ENCODE measurements around the gene CDYL2. TPM values are rescaled to one million over a fixed set of nuclear protein-coding genes. Genes with fewer than 3 reads are reported as not detected.

CDYL2 gene
- total RNA-seq, 3 donors from 2014 or later = 6.4 to 12.1 (median 10.7) TPM

GRCh38 chr16:80616362-80616761 lies 188.0 kb downstream of the CDYL2 start:
- Histone ChIP-seq H3K27me3 (no peaks in the 10 kb centered on the region), H3K27ac (no peak overlapping the region), H3K4me3 (no peak overlapping the region), H3K36me3 (no peaks in the 10 kb centered on the region), H3K4me1 (peaks cover 0 to 5% of the 10 kb centered on the region in 2 donors), H3K9me3 (no peaks in the 10 kb centered on the region)
- intact Hi-C loops (cut with DNase I; ENCODE audit: low total_unique reads) = no loop called here
- TF ChIP-seq CTCF (IDR thresholded peaks at IDR 0.05) (no peak), POLR2AphosphoS5 (IDR thresholded peaks at IDR 0.05) (no peak), POLR2A (IDR thresholded peaks at IDR 0.05) (no peak)
- no peak for DNase-seq (ENCODE audit: low spot score in 2 of 2)

- no peaks in the 10 kb centered on the region for H3K36me3 ChIP-seq
- H3K4me3 ChIP-seq = no peak overlapping the region
- peak overlapping the region in 1 of 2 donors; percentile 25 for H3K27ac ChIP-seq
- H3K9me3 ChIP-seq = no peaks in the 10 kb centered on the region
- DNase-seq (ENCODE audit: low spot score in 2 of 2) = no peak
- peaks cover 0 to 5% of the 10 kb centered on the region in 2 donors for H3K4me1 ChIP-seq
- intact Hi-C loops (cut with DNase I; ENCODE audit: low total_unique reads) = no loop called here
- no peaks in the 10 kb centered on the region for H3K27me3 ChIP-seq
- TF ChIP-seq POLR2A (IDR thresholded peaks at IDR 0.05) = no peak
- no peak for TF ChIP-seq POLR2AphosphoS5 (IDR thresholded peaks at IDR 0.05)
- no peak for TF ChIP-seq CTCF (IDR thresholded peaks at IDR 0.05)
Observed at GRCh38 chr16:80615735-80616134, 188.7 kb downstream of the CDYL2 start.

GRCh38 chr16:80614908-80615671 lies 189.3 kb downstream of the CDYL2 start:
- intact Hi-C loops (cut with DNase I; ENCODE audit: low total_unique reads) = loop anchor here (5.0 kb wide), 1 partner anchor 227 kb away; no protein-coding TSS in a partner anchor
- Histone ChIP-seq H3K9me3 (no peaks in the 10 kb centered on the region), H3K27me3 (no peaks in the 10 kb centered on the region), H3K4me1 (peaks cover 0 to 5% of the 10 kb centered on the region in 2 donors), H3K4me3 (no peak overlapping the region), H3K27ac (peak overlapping the region in 1 of 2 donors; percentile 21), H3K36me3 (no peaks in the 10 kb centered on the region)
- TF ChIP-seq POLR2AphosphoS5 (IDR thresholded peaks at IDR 0.05) = no peak
- no peak for TF ChIP-seq POLR2A (IDR thresholded peaks at IDR 0.05)
- peak in 2 of 3 donors; percentile 19 to 25 for TF ChIP-seq CTCF (IDR thresholded peaks at IDR 0.05)
- no peak for DNase-seq (ENCODE audit: low spot score in 2 of 2)

- Histone ChIP-seq H3K27me3 (no peaks in the 10 kb centered on the region), H3K27ac (no peak overlapping the region), H3K4me1 (peaks cover 0 to 5% of the 10 kb centered on the region in 2 donors), H3K9me3 (no peaks in the 10 kb centered on the region), H3K4me3 (no peak overlapping the region), H3K36me3 (no peaks in the 10 kb centered on the region)
- TF ChIP-seq POLR2A (IDR thresholded peaks at IDR 0.05) (no peak), CTCF (IDR thresholded peaks at IDR 0.05) (no peak), POLR2AphosphoS5 (IDR thresholded peaks at IDR 0.05) (no peak)
- no peak for DNase-seq (ENCODE audit: low spot score in 2 of 2)
- intact Hi-C loops (cut with DNase I; ENCODE audit: low total_unique reads) = loop anchor here (5.0 kb wide), 1 partner anchor 230 kb away; no protein-coding TSS in a partner anchor
Observed at GRCh38 chr16:80612461-80613017, 191.9 kb downstream of the CDYL2 start.

GRCh38 chr16:80611930-80612327 lies 192.5 kb downstream of the CDYL2 start:
- no peak for DNase-seq (ENCODE audit: low spot score in 2 of 2)
- Histone ChIP-seq H3K9me3 (no peaks in the 10 kb centered on the region), H3K36me3 (no peaks in the 10 kb centered on the region), H3K27ac (no peak overlapping the region), H3K27me3 (no peaks in the 10 kb centered on the region), H3K4me3 (no peak overlapping the region), H3K4me1 (peaks cover 0 to 5% of the 10 kb centered on the region in 2 donors)
- intact Hi-C loops (cut with DNase I; ENCODE audit: low total_unique reads) = loop anchor here (5.0 kb wide), 1 partner anchor 230 kb away; no protein-coding TSS in a partner anchor
- no peak for TF ChIP-seq POLR2A (IDR thresholded peaks at IDR 0.05)
- TF ChIP-seq POLR2AphosphoS5 (IDR thresholded peaks at IDR 0.05) = no peak
- no peak for TF ChIP-seq CTCF (IDR thresholded peaks at IDR 0.05)
